HG03135 (cell line): ENCODE data around the gene IL10RA.
"Not testable (repeated sequence)": the region's sequence is repeated elsewhere in the genome, so short reads cannot be mapped to it uniquely, and the experiment has no call there.

Experiments used
- ATAC-seq: cut with Tn5 transposase; IDR thresholded peaks from one replicate; pipeline ENCODE4 v1.9.1; 2021; ENCODE audit warnings: mild to moderate bottlenecking, moderate library complexity; ENCODE audit not compliant: unreplicated experiment

Gene IL10RA

DNA sequence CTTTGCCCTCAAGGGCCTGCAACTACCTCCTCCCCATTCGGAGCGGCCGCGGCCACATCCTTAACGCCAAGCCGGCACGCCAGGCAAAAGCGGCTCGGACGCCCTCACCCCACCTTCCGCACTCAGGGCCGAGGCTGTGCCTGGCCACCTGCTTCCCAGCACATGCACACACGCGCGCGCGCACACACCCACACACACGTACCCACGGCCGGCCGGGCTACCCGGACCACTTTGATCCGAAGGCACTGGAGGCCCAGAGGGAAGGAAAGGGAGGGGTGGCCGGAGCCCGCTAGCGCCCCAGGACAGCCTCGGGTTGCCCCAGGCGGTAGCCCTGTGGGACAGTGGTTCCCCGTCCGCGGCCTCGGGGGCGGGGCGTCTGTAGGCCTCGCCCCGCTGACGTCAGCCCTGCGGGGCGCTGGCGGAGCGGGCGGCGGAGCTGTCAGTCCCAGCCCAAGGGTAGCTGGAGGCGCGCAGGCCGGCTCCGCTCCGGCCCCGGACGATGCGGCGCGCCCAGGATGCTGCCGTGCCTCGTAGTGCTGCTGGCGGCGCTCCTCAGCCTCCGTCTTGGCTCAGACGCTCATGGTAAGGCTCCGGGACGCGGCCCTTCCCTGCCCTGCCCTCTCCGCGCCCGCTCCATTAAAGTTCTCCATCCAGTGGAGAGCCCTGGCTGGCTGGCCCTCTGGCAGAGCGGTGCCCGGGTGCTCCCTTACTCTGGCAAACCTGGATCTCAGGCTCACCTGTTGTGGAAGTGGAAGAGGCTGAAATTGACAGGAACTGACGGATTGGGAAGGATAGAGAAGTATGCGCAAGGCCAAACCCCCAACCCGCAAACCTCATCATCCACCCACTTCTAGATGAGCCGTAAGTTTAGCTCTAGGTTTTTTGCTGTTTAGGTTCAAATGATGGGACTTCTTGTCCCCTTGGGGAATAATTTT, at the start of gene IL10RA:
Gene IL10RA (plus strand): TSS at position 442 of the 935 bp plus-strand sequence. CDS start 74 bp downstream, at position 516.
- peak; percentile 76 for ATAC-seq

GRCh38 chr11:117936973-117937372, 49.2 kb upstream of the IL10RA start:
- no peak for ATAC-seq

DNA sequence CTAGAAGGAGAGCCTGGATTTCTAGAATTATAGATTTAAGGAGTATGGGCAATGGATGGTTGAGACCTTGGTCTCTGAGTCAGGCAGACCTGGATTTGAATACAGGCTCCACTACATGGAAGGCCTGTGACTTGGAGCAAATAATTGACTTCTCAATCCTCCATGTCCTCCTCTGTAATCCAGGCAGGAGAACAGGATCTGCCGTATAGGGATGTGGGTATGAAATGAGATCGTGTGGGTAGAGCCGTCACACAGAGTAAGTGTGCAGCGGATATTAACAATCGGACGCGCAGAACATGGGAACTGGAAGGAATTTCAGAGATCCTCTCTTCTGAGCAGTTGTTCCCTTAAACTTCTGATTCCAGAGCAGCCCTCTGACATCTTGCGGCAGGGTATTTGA, 45.5 kb upstream of the IL10RA start:
- no peak for ATAC-seq

GRCh38 chr11:117941163-117941707, 45.0 kb upstream of the IL10RA start:
- no peak for ATAC-seq

- ATAC-seq, result no peak
These were observed 44.1 kb upstream of the IL10RA start for GRCh38 chr11:117941976-117942654.

DNA sequence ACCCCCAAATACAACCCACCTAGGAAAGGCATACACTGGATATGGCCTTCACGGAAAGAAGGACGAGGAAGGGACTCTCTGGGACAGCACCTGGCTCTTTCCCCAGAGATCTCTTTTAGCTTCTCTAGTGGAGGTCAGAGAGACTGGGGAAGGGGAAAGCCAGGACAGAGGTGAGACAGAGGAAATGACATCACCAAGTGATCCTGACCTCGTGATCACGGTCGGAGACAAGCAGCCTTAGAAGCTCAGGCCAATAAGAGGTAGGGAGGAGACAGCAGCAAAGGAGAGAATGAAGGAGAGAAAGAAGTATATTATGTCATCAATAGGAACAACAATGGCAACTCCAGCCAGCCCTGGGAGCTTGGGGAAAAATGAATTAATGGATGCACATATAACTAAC, 41.6 kb upstream of the IL10RA start:
- ATAC-seq, result no peak

DNA sequence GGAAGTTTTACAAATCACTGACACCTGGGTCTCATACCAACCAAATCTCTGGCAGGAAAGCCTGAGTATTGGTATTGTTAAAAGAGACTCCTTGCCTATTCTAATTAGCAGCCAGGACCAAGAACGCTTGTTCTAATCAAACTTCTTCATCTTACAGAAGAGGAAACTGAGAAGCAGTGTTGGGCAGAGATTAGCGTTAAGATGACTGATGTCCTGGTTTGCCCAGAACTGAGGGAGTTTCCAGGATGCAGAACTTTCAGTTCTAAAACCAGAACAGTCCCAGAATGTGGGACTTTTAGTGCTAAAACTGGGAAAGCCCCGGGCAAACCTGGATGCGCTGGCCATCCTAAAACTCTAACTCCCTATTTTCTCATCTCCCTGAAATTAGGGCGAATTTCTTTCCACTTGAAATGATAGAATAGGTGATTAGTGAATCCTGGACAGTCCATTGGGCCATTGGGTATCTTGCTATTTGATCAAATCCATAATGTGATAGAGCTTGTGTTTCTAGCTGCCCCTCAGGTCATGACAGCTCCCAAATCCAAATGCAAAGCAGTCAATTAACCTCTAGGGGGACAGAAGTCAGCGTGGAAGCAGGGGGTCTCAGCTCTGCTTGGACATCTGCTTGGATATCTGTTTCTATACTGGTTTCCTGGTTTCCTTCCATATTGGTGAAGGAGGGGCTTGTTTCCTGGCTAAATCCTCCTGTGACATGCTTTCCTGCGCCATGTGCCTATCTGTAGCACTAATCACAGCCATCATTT, 41.0 kb upstream of the IL10RA start:
- ATAC-seq, result no peak

- ATAC-seq, result no peak
These were observed 39.9 kb upstream of the IL10RA start for GRCh38 chr11:117946156-117946841.

DNA sequence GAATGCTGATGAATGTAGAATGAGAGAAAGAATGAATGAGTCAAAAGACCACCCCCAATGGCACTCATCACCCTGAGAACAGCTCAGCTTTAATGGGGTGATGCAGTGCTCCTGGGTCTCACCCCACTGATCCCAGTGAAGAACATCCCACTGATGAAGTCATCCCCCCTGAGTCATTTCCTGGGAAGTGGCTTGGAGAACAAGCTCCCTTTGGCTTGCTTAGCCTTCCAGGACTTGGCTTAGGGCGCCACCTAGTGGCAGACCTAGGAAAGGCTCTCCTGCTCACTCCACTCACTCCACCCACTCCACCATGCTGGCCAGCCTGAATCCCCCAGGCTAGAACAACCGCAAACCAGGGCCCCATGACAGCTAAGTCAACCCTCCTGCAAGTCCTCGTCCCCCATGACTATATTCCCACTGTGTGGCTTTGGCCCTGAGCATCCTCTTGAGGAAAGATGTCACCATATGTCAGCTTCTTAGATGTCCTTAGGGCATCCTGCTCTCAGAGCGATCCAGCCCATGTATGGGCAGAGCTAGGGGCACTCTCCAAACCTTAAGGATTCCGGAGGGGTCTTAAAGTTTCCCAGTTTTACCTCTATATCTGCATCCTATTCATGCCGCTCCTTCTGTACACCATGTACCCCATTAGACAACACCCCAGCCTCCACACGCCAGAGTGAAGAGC, 39.2 kb upstream of the IL10RA start:
- no peak for ATAC-seq

- not testable (repeated sequence) for ATAC-seq
These were observed 38.4 kb upstream of the IL10RA start for GRCh38 chr11:117947751-117948150.

GRCh38 chr11:117948466-117948865, 37.7 kb upstream of the IL10RA start:
- not testable (repeated sequence) for ATAC-seq

GRCh38 chr11:117949062-117949461, 37.1 kb upstream of the IL10RA start:
- no peak for ATAC-seq

GRCh38 chr11:117950301-117950700, 35.9 kb upstream of the IL10RA start:
- ATAC-seq, result no peak

GRCh38 chr11:117950993-117951961, 34.9 kb upstream of the IL10RA start:
- ATAC-seq, result peak; percentile 53

GRCh38 chr11:117953024-117953671, 33.0 kb upstream of the IL10RA start:
- ATAC-seq, result no peak

DNA sequence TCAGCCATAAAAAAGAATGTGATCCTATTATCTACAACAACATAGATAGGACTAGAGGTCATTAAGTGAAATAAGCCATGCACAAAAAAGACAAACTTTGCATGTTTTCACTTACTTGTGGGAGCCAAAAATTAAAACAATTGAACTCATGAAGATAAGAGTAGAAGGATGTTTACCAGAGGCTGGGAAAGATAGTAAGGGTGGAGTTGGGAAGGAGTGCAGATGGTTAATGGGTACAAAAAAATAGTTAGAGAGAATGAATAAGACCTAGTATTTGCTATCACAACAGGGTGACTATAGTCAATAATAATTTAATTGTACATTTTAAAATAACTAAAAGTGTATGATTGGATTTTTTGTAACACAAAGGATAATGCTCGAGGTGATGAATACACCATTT, 27.2 kb upstream of the IL10RA start:
- ATAC-seq, result no peak

DNA sequence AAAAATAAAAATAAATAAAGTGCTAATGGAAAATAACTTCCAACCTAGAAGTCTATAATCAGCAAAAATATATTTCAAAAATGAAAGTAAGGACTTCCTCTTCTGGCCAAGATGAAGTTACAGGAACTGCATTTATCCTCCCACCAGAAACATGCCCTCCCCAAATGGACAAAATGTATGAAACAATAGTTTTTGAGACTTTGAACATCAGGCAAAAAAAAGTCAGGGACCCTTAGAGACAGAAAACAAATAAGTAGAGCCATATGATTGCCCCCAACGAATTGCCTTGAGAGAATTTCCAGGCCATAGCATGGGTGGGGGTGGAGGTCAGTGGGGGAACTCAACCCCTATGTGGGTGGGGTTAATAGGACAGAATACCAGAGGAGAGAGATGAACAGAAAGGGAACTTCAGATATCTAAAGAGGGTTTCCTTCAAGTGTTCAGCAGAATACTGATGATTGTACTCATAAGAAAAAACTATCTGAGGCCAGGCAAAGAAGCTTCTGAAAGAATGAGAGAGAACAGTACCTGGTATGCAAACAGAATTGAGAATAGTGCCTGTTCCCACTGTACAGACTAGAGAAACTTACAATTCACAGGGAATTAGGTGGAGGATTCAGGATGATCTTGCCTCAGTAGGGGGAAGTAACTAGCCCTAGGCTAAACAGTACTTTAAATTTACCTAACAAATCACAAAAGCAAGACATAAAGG, 26.6 kb upstream of the IL10RA start:
- ATAC-seq, result no peak

GRCh38 chr11:117960406-117960805, 25.8 kb upstream of the IL10RA start:
- ATAC-seq, result no peak
